Left colon (tissue), 2 donors: Measurements from ENCODE around the gene ATP8A2. TPM values are rescaled to one million over a fixed set of nuclear protein-coding genes. Genes with fewer than 3 reads are reported as not detected.
A peak's percentile ranks its signal among the peaks of the same experiment; 100 is the strongest.
"Not testable (repeated sequence)": the region's sequence is repeated elsewhere in the genome, so short reads cannot be mapped to it uniquely, and the experiment has no call there.

Experiments used
- ATAC-seq: fragments of 200-7000 bp; cut with Tn5 transposase; one replicate; pipeline ENCODE4 v1.9.1; 2020; ENCODE audit warnings: mild to moderate bottlenecking, moderate library complexity
- DNase-seq, 2 donors: peaks; one replicate each; pipeline ENCODE4 v3.0.0-alpha.2; 2020
- intact Hi-C, 2 donors: fragments of 100-400 bp; cut with DNase I in 1 of 2; cut with micrococcal nuclease in 1 of 2; formaldehyde crosslinking; loops; one replicate each; pipeline versions ENCODE4 v1.11.2 to v1.14.0; 2022; cut with DNase I, micrococcal nuclease
- total RNA-seq, 2 donors: library from RNA; stranded (reverse); fragmentation: NEBNext Ultra II Directional; extraction: Animal tissue kit (Norgen Biotek cat#: 25700); gene quantifications; one replicate each; pipeline ENCODE4 v1.2.1, GENCODE V29; 2021
- donor health status: DM: no; HTN: no; CAD: no.
- donor health status: DM: yes; HTN: yes; CAD: no.

ATP8A2 gene
- total RNA-seq, 2 donors from 2014 or later: 0.42 to 0.49 TPM

DNA sequence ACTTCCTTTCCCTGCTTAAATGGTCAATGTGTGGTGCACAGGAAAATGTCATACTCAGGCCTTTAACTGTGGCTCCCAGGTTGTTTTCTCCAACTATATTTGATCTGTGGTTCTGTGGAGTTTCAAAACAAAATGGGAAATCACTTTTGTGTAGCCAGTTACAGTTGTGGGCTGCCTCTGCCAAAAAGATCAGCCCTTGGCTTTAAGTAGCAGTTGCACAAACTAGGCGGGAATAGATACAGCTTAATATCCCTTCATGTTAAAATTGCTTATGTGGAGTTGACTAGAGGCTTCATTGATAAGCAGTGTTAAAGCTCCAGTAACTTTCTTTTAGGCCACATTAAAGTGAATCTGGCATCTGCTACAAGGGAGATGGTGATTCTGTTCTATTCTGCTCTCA is 395.2 kb downstream of the ATP8A2 start:
- no peak for ATAC-seq
- intact Hi-C loops: no loop called here
- DNase-seq: no peak

DNA sequence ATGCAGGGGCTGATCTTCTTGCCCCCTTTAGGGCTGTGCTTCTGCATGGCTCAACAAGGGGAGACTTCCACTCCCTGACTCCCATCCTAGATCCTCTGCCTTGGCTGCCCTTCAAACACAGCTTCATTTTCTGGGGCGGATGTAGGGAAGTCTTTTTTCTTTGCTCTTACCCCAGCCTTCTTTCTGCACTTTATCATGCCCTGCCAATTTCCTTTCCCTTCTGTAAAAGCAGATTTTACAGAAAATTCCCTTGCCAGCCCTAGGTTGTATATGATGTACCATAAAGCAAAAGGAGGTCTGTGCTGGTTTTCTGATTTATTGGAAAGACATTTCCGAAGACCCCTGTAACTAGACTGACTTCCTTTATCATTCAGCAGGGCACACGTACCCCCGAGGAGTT is 396.6 kb downstream of the ATP8A2 start:
- intact Hi-C loops: no loop called here
- no peak for DNase-seq
- ATAC-seq: no peak

DNA sequence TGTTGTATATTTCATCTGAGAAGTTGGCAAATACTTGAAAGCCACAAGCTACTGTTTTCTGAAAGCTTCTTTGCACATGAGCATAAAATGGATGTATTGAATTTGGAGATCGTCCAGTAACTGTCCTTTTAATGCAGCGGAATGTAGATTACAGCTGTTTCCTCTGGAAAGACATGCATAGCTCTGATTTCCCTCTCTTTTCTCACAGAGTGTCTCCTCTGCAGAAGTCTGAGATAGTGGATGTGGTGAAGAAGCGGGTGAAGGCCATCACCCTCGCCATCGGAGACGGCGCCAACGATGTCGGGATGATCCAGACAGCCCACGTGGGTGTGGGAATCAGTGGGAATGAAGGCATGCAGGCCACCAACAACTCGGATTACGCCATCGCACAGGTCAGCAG is 397.1 kb downstream of the ATP8A2 start:
- no peak for ATAC-seq

DNA sequence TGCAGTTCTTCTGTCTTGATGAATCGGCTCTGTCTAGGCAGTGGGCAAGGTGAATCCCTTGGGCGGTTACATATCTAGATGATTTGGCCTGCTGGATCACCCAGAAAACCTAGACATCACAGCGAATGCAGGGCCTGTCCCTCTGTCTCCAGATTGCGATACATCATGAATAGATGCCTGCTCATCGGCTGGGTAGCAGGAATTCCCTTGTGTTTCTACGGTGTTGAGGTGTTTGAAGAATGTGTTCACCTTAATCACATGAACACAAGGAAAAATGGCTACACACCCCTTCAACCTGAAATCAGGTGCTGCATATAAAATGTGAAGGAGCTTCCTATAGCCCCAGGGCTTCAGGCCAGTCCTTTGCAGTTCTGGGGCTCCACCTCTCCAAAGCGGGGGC is 398.8 kb downstream of the ATP8A2 start:
- no peak for ATAC-seq
- DNase-seq: no peak
- intact Hi-C loops: no loop called here

More for the DNA sequence above, 397.1 kb downstream of the ATP8A2 start:
- intact Hi-C loops: no loop called here
- DNase-seq: no peak

DNA sequence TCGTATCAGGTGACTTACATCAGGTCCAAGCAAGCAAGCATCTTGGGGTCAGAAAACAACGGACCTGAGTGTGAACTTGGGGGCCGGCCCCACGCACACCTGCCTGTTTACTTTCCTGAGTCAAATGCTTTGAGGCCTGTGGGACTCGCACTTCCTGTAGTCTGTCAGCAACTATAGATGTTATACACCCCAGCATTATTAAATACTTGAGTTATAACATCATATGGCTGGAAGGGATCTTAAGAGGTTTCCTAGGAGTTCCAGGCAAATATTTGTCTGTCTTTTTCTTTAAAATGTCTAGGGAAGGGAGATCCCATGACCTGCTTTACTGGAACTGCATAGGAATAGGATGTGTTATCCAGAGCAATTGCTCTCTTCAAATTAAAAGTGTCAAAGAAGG is 399.4 kb downstream of the ATP8A2 start:
- no peak for DNase-seq
- intact Hi-C loops: no loop called here
- ATAC-seq: no peak

DNA sequence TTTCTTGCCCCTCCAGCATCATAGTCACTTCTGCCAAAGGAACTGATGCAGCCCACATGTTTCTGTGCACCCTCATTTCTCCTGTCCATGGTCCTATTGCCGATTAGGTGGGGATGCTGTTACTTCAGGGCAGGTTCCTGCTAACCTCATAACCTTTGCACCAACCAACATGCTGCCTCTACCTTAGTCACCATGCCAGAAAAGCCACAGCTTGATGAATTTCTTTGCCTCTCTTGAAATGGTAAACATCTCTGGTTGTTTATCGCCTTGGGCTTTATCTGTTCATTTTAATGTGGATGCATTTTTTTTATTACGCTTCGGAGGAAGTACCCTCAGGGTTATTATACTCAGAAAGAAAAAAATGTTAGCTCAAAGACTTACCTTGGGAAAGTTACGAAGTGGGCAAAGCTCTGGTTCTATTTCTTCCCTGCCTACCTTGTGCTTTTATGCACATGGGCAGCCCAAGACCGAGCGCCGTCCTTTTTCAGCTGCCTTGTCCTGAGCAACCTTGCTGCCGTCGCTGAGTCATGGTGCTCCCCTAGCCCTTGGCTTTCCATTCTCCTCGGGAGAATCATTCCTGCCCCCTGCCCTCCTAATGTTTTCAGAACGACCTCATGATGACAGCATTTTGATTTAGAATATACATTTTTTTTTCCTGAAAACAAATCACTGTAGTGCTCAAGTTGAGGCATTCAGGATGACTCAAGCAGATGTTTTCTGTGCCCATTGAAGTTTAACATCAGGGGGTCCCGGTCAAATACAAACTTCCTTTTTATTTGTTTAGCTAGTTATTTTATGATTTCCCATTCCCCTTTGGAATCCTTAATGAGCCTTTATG is 400.1 kb downstream of the ATP8A2 start:
- DNase-seq (no peak), ATAC-seq (no peak)
- intact Hi-C loops: no loop called here

DNA sequence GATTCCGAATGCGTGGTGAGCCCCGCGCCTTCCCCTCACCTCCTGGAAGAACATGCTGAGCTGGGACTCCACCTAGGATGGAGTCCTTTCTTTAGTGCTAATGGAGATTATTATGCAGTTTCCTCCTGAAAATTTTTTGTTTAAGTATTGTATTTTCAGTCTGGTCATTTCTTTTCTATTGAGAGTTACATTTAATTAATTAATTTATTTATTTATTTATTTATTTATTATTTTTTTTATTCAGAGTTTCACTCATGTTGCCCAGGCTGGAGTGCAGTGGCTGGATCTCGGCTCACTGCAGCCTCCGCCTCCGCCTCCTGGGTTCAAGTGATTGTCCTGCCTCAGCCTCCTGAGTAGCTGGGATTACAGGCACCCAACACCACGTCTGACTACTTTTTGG is 400.8 kb downstream of the ATP8A2 start:
- DNase-seq, intact Hi-C loops, ATAC-seq: not testable (repeated sequence)

DNA sequence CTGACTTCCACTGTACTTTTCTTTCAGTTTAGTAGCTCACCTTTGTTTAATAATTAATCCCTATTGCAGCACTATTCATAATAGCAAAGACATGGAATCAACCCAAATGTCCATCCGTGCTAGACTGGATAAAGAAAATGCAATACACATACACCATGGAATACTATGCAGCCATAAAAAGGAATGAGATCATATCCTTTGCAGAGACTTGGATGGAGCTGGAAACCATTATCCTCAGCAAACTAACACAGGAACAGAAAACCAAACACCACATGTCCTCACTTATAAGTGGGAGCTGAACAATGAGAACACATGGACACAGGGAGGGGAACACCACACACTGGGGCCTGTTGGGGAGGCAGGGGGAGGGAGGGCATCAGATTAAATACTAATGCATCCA is 402.3 kb downstream of the ATP8A2 start:
- DNase-seq, intact Hi-C loops, ATAC-seq: not testable (repeated sequence)

DNA sequence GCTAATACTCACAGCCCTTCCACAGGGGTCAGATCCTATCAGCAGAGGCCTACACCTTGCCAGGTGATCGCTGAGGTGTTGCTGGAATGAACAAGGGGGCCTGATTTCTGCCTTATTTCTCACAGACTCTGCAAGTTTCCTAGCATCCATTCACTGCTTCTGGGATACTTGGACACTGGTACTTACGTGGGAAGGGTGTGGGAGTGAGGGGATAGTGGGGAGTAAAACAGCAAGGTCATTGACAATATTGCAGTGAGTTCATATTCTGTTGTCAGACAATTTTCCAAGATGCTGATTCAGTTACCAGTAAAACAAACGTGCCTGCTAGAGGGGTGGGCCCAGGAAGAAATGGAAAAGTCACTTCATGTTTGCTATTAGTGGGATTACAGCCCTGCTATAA is 403.5 kb downstream of the ATP8A2 start:
- intact Hi-C loops: no loop called here
- DNase-seq (no peak), ATAC-seq (no peak)

DNA sequence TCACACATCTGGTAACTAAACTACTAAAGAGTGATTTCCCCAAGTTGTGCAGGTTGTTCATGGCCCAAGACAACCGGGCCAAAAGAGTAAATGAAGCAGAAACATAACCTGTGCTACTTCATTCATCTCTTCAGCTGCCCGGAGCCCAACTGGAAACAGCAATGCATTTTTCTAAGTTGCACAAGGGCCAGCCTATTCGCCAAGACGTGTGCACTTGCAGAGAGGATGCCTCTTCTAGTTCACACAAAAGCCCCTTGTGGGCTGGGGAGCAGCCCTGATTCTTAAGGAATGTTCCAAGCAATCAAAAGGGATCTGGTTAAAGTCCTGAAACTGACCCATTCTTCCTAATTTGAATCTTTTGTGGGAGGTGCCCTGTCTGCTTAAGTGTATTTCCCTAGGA is 404.2 kb downstream of the ATP8A2 start:
- no peak for ATAC-seq
- no peak for DNase-seq

DNA sequence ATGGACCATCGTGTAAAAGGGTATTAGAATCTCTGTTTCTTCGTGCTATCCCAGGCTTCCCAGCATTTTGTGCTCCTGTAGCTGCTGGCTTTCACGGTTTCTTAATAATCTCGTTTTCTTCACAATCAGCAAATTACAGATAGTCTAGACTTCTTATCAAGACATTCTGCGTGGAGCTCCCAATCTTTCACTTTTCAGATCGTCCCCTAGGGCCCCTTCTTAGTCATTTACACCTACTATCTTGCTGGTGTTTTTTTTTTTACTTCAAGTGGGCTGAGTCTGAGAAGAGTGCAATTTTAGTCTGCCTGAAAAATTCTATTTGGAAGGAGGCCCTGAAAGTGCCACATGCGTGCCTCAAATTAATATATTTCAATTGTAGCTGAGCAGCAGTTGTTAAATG is 404.9 kb downstream of the ATP8A2 start:
- ATAC-seq (no peak), DNase-seq (no peak)
- intact Hi-C loops: no loop called here

More for the DNA sequence above, 404.2 kb downstream of the ATP8A2 start:
- intact Hi-C loops: no loop called here

DNA sequence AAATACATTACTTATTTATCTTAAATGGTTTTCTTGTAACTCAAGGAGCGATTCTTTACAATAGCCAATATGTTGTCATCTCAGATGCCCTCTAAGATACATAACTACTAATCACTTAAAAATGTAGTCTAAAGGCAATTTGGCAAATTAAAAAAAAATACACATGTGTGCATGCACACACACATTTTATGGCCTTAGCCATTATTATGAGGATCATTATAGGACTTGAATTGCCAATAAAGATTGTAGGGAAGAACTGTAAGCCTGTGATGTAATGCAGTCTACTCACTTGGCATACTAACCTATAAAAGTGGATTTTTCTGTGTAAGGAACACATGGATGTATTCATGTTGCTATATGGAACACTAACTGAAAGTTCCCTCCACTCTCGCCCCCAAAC is 405.7 kb downstream of the ATP8A2 start:
- ATAC-seq (peak; percentile 76), DNase-seq (no peak)
- intact Hi-C loops: no loop called here

DNA sequence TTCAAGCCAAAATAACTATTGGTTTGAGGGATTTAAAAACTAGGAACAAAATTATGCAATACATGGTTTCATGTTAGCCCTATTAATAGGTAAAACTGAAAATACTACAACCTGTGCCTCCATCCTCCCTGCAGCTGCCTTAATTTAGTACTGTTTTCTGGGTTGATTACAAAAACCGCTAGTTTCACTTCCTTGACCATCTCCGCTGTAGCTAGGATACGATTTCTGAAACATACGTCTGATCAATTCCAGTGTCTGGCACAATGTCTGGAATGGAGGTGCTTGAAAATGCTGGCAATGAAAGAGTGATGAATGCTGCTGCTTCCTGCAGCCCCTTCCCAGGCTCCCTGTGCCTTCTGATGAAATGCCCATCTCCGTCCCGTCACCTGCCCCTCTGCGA is 406.6 kb downstream of the ATP8A2 start:
- no peak for DNase-seq
- no peak for ATAC-seq
- intact Hi-C loops: no loop called here

DNA sequence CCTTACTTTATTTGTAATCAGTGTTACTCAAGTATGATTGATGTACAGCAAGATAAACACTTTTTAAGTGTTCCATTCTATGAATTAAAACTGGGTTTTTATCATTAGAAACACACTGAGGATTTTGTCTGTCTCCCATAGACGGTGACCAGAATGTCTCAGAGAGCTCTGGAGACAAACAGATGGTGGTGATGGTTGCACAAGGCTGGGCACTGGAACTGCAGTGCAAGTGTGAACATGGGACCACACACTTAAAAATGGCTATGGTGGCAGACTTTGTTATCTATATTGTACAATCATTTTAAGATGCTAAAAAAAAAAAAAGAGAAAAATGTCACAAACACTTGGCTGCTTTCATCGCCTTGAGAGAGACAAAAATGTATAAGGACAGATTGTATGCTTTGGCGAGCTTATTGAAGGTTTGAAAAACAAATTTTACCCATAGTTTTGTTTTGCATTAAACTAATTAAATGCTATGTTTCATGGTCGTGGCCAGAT is 407.1 kb downstream of the ATP8A2 start:
- intact Hi-C loops: no loop called here
- no peak for DNase-seq

DNA sequence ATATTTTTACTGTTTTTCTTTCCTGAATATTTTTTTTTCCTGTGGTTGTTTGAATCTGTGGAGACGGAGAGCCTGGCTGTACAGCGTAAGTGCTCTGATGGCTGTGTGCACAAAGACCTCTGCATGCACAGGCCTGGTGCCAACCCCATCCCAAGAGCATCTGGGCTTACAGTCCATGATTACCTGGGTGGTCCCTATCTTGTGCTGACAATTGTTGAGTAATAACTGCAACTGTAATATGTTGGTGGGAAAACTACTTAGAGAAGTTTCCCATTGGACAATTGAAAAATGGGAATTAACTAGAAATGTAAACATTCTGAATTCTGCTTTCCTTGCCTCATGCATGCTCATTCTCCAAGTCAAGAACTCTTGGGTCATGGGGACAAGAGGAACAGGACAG is 411.3 kb downstream of the ATP8A2 start:
- DNase-seq: no peak
- intact Hi-C loops: no loop called here
- no peak for ATAC-seq

More for the DNA sequence above, 407.1 kb downstream of the ATP8A2 start:
- ATAC-seq: no peak

DNA sequence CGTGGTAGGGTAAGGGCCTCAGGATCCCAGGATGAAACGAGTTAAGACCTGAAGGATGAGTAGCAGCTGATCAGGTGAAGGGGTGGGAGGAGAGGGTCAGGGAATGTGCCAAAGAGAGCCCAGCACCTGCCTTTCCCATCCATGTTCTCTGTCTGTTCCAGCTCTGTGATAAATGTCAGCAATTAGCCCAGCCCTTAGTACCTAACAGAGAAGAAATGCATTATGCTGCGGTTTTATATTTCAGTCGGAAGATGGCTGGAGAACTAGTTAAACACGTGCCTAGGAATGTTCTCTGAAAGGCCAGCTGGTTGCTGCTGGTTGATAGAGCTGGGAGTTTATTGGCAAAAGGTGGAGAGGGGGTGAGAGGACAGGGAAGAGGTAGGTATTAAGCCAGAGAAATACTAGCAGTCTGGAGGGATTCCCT is 411.8 kb downstream of the ATP8A2 start:
- ATAC-seq: peak; percentile 54
- no peak for DNase-seq
- intact Hi-C loops: no loop called here

DNA sequence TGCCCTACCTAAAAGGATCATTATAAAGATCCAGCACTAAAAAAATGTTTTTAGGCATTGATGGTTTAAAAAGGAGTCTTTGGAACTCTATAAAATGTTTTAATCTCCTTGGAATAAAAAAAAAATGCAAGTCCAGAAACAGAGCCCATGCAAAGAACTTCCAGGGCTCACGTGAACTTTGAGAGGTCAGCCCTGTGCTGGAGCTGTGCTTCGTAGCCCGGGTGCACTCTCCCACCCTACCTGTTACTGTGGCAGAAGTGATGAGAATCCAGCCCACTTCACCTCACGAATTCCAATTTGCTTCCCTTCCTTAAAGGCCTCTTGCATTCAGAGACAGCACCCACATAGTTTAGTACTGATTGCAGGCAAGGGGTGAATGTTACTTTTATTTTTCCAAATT is 412.3 kb downstream of the ATP8A2 start:
- ATAC-seq (no peak), DNase-seq (no peak)
- intact Hi-C loops: no loop called here

DNA sequence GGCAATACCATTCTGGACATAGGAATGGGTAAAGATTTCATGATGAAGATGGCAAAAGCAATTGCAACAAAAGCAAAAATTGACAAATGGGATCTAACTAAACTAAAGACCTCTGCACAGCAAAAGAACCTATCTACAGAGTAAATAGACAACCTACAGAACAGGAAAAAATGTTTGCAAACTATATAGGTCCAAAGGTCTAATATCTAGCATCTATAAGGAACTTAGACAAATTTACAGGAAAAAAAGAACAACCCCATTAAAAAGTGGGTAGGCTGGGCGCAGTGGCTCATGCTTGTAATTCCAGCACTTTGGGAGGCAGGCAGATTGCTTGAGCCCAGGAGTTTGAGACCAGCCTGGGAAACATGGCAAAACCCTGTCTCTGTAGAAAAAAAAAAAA is 418.4 kb downstream of the ATP8A2 start:
- DNase-seq, intact Hi-C loops: not testable (repeated sequence)
- peak; percentile 88 for ATAC-seq

DNA sequence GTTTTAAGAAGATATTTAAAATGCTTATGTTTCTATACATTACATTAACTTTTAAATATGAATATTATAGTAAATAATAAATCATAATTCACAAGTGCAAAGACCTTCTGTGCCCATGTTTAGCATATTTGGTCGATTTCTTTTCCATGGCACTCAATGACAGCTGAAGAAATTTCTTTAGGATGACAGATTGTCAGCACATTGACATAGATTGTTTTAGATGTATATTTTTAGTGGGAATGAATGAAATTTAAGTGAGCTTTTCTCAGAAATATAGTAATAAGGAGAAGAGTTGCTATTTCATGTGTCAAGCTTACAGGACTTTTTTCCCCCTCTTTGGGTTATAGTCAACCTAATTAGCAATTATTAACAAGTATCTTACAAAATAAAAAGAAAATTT is 423.5 kb downstream of the ATP8A2 start:
- ATAC-seq (no peak), DNase-seq (no peak)
- intact Hi-C loops: no loop called here

DNA sequence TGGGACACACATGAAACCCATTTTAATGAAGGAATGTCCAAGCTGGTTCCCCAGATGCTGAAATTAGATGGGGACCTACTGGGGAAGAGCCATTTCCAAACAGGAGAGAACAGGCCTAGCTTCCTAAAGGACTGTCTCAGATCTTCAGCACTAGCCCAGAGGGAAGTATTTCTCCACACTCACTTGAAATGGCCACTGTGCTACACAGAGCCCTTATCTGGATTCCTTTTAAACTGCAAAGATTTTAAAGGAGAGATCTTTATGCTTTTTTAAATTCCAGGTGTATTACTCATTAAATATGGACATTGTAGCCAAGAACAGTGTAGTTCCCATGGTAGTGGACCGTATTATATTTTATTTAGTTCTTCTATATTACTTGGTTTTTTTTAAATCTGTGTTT is 424.7 kb downstream of the ATP8A2 start:
- DNase-seq (no peak), ATAC-seq (no peak)
- intact Hi-C loops: no loop called here

DNA sequence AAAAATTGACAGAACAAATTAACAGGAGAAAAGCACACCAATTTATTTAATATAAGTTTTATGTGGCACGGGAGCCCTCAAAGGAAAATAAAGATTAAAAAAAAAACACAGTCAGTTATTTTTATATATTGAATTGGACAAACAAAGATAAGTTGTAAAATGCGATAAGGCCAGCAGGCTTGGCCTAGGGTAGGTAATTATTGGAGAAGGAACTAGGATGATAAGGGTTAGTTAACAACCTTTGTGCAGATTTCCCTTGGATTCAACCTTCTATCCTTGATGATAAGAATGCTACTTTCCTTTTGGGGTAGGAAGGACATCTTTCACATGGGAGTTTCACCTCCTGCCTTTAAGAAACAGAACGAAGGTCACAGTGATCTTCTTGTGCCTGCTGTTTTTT is 427.2 kb downstream of the ATP8A2 start:
- DNase-seq (no peak), ATAC-seq (peak; percentile 86)
- intact Hi-C loops: no loop called here
